Measurements from ENCODE around the gene ALK.

Gene ALK

DNA sequence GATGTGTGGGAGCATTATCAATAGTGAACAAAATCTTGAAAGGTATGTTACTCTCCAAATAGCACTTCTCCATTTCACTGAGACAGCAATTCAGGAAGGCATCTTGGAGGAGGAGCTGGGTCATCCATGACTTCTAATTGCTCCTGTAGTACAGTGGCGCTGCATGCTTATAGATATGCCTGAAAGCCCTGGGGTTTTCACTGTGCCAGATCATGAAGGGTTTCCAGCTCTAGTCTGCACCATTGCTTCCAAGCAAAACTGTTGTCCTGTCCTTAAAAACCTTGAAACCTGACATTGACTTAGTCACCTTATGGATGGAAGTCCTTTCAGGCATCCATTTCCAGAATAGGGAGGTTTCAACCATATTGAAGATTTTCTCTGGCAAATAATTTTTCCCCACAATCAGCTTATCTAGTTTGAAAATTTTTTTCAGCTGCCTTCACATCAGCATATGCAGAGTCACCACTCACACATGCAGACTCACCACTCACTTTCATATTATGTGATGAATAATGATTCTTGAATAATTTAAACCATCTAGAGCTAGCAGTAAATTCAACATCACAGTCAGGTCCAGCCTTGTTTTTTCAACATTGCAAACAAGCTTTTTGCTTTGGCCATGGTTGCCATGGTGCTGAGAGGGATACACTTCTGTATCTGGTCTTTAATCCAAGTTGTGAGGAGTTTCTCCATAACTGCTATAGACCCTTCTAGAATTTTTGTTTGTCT lies 509.0 kb downstream of the ALK start:
- no peak for DNase-seq (ENCODE audit: low read depth in 2 of 2)

GRCh38 chr2:29405707-29406106 lies 515.7 kb downstream of the ALK start:
- DNase-seq (ENCODE audit: low read depth in 2 of 2), result no peak

GRCh38 chr2:29405266-29405665 lies 516.1 kb downstream of the ALK start:
- no peak for DNase-seq (ENCODE audit: low read depth in 2 of 2)

- DNase-seq (ENCODE audit: low read depth in 2 of 2), result no peak
These were observed 519.4 kb downstream of the ALK start for GRCh38 chr2:29401994-29402393.

GRCh38 chr2:29400930-29401653 lies 520.3 kb downstream of the ALK start:
- no peak for DNase-seq (ENCODE audit: low read depth in 2 of 2)

DNA sequence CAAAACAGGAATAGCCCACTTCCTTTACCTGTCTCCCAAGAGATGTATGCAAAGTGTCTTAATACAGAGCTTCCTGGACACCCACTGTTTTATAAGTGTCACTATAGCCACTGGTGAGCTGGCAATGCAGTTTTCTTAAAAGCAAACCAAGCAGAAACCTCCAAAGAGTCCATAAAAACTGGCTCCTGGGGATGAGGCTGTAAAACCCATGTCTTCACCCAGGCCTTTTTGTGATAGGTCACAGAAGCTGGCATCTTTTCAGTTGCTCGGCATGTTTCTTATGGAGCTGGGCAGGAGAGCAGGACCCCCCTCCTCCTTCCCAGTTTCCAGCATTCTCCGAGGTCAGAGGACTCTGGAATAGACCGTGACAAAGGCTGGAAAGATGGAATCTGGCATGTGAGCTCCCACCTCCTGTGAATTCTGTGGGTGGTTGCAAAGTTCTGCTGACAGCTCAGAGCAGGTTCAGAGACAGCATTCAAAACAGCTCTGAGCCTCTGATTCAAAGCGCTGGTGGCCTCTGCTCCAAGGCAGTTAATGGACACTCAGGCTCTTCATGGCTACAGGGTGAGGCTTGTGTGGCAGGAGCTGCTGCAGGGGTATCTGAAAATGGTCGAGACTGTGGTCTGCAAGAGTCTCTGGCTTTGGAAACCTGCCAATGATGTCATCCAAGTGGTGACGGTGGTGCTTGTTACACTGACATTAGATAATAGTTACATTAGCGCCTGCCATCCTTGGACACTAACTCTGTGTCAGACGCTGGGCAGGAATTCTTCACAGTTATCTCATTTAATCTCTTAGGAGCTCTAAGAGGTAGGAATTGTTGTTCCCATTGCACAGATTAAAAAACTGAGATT lies 522.8 kb downstream of the ALK start:
- DNase-seq (ENCODE audit: low read depth in 2 of 2), result no peak

DNA sequence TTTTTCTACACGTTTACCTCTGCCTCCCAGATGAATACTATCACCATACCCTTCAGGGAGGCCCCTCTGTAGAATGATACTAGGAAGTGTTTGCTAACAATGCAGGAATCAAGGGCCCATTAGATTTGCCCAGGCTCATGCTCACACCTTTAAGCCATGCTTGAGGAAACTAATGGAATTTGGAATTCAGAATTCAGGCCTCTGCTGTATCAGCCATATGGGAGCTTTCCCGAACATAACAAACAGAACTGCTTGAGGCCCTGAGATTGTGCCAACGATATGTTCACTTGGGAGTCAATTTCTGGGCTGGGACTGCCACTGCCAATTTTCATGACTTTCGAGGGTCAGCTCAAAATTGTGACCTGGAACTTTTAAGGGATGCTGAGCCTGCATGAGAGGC lies 523.7 kb downstream of the ALK start:
- no peak for DNase-seq (ENCODE audit: low read depth in 2 of 2)

- no peak for DNase-seq (ENCODE audit: low read depth in 2 of 2)
These were observed 524.3 kb downstream of the ALK start for GRCh38 chr2:29397039-29397438.

GRCh38 chr2:29394981-29395350 lies 526.4 kb downstream of the ALK start:
- DNase-seq (ENCODE audit: low read depth in 2 of 2), result no peak

DNA sequence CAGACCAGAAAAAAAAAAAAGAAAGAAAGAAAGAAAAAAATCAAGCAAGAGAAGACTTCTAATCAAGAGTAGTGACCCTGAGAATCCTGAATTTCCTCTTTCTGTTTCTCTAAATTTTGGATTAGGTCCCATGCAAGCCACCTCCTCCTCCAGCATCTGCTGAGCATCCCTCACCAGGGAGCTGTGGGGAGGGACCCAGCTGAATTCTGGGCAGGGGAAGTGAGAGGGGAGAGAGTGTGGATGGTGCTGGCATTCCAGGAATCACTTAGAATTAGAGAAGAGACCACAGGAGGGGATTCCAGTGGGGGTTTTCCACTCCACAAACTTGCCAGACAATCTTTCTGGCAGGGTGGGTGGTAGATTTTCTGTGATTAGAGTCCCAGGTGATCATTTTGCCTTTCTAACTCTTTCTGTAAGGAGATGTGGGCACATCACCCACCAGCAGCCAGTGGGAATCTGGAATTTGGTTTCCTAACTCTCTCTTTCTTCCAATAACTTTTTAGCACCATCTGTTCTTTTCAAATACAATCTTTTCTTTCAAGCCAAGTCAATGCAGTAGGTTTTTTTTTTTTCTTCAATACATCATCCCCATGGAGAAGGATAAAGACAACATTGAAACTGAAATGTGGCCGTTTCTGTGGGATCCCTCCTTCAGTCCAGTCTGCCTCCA lies 526.9 kb downstream of the ALK start:
- DNase-seq (ENCODE audit: low read depth in 2 of 2), result no peak

GRCh38 chr2:29393676-29394075 lies 527.7 kb downstream of the ALK start:
- DNase-seq (ENCODE audit: low read depth in 2 of 2), result no peak

- DNase-seq (ENCODE audit: low read depth in 2 of 2), result no peak
These were observed 528.6 kb downstream of the ALK start for GRCh38 chr2:29392774-29393173.

DNA sequence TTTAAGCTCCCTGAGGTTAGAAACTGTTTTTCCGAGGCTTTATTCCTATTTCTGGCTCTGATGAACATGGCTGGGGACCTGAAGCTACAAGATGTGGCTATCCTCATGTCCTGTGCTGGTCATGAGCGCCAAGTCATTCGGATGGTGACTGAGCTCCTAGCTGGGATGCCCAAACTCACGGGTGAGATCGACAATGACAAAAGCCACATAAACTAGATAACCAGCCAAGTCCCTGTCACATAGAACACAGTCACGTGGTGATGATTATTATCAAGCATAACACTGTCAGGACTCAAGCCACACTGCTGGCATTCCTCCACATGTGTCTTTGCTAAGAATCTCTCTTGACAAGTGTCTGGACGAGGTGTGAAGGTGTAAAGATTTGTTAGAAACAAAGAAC lies 531.2 kb downstream of the ALK start:
- no peak for DNase-seq (ENCODE audit: low read depth in 2 of 2)

GRCh38 chr2:29389686-29390085 lies 531.7 kb downstream of the ALK start:
- DNase-seq (ENCODE audit: low read depth in 2 of 2), result no peak

- DNase-seq (ENCODE audit: low read depth in 2 of 2), result no peak
These were observed 533.3 kb downstream of the ALK start for GRCh38 chr2:29388071-29388470.

DNA sequence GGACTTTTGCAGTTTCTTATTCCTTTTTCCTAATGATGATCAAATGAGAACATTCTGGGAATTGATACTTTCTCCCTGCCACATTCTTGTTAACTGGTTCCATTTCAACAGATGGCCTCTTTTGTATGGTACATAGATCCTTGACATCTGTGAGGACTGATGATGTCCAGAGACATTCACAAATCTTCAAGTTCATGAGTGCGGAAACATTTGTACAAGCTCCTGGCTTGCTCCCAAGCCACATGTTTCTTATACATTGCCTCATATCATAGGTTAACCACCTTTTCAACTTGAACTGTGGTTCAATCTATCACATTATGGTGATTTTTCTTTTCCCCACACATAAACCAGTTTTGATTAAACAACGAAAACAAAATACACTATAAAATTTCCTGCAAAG lies 538.9 kb downstream of the ALK start:
- DNase-seq (ENCODE audit: low read depth in 2 of 2), result no peak

- no peak for DNase-seq (ENCODE audit: low read depth in 2 of 2)
These were observed 543.6 kb downstream of the ALK start for GRCh38 chr2:29377788-29378187.

GRCh38 chr2:29376541-29376940 lies 544.8 kb downstream of the ALK start:
- no peak for DNase-seq (ENCODE audit: low read depth in 2 of 2)

DNA sequence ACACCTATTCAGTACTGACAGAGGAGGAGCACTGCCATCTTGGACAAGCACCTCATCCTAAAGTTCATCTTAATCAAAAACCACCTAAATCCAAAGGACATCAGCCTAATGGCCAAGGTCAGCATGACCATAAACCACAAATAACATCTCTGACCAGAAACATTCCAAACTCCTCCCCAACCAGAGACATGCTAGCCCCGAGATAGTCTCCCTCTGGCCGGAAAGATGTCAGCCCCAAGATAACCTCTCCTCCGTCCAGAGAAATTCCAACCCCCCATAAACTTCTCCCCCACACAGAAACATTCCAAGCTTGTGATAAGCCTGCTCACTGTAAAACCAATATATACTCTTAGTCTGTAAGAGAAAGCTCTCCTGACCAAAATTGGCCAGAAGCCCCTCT lies 545.5 kb downstream of the ALK start:
- no peak for DNase-seq (ENCODE audit: low read depth in 2 of 2)

- no peak for DNase-seq (ENCODE audit: low read depth in 2 of 2)
These were observed 546.6 kb downstream of the ALK start for GRCh38 chr2:29374823-29375222.

GRCh38 chr2:29373870-29374269 lies 547.5 kb downstream of the ALK start:
- no peak for DNase-seq (ENCODE audit: low read depth in 2 of 2)

DNA sequence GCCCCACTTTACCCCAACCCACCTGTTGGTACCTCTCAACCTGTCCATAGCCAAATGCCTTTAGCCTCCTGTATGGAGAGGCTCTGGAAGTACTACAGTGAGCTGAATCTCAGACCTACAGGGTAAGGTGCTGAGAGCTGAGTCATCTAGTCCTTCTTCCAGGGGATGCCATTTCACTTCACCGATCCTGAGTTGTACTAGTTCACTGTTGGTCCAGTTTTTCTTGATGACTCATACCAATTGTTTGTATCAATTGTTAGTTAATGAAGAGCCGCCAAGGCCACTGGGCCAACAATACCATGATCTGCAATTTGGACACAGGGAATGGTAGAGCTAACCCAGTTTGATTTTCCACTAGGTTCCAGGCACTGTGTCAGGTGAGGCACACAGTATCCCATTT lies 549.2 kb downstream of the ALK start:
- no peak for DNase-seq (ENCODE audit: low read depth in 2 of 2)
